ENCODE data around the gene POMGNT2. TPM values are rescaled to one million over a fixed set of nuclear protein-coding genes. Genes with fewer than 3 reads are reported as not detected.

Gene POMGNT2
- total RNA-seq, 1 donor = 10.1 TPM

DNA sequence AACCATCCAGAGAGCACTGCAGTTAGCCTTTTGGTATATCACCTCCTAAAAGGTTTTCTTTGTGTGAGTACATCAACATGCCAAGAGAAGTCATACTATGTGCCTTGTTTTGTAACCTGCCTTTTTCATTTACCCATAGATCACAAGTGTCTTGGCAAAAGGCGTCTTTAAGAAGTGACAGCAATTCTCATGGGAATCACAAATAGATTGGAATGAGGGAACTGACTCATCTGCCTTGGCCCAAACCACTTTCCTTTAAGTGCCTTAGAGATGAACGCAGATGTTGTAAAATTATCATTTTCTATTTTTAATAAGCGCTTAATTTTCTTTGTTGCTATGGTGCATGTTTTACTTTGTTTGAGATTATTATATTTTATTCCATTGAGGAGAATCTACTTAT, 20.7 kb upstream of the POMGNT2 start:
- Histone ChIP-seq H3K9me3 (ENCODE audit: low read depth, low read length) (no peaks in the 10 kb centered on the region), H3K27ac (ENCODE audit: low read depth, low read length) (no peak overlapping the region), H2AFZ (ENCODE audit: low read length) (no peak overlapping the region), H3K4me1 (ENCODE audit: insufficient read depth, low read length) (no peaks in the 10 kb centered on the region), H3K79me2 (ENCODE audit: insufficient read depth, low read length) (no peaks in the 10 kb centered on the region), H3K27me3 (ENCODE audit: insufficient read depth, low read length) (no peaks in the 10 kb centered on the region), H4K20me1 (ENCODE audit: insufficient read depth, low read length) (no peaks in the 10 kb centered on the region), H3K4me3 (ENCODE audit: insufficient read depth, low read length) (no peak overlapping the region), H3K4me2 (ENCODE audit: insufficient read depth, low read length) (no peak overlapping the region), H3K36me3 (ENCODE audit: insufficient read depth, low read length) (no peaks in the 10 kb centered on the region)
- no peak for DNase-seq (ENCODE audit: insufficient read length, low spot score, missing footprints)
- TF ChIP-seq, protein P1, sequence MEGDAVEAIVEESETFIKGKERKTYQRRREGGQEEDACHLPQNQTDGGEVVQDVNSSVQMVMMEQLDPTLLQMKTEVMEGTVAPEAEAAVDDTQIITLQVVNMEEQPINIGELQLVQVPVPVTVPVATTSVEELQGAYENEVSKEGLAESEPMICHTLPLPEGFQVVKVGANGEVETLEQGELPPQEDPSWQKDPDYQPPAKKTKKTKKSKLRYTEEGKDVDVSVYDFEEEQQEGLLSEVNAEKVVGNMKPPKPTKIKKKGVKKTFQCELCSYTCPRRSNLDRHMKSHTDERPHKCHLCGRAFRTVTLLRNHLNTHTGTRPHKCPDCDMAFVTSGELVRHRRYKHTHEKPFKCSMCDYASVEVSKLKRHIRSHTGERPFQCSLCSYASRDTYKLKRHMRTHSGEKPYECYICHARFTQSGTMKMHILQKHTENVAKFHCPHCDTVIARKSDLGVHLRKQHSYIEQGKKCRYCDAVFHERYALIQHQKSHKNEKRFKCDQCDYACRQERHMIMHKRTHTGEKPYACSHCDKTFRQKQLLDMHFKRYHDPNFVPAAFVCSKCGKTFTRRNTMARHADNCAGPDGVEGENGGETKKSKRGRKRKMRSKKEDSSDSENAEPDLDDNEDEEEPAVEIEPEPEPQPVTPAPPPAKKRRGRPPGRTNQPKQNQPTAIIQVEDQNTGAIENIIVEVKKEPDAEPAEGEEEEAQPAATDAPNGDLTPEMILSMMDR (IDR thresholded peaks at IDR 0.05; ENCODE audit: extremely low read depth, low read depth, low read length) = no peak

DNA sequence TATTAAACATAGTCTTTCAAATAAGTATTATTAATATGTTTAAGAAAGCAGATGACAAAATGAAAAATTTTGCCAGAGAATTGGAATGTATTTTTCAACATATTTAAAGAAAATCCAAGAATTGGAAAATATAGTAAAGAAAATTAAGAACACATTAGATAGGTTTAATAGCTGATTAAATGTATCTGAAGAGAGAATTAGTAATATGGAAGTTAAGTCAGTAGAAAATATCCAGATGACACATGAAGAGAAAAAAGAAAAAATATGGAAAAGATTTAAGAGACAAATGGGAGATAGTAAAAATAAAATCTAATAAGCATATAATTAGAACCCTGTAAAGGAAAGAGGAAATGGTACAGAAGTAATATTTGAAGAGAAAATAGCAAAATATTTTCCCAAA, 18.0 kb upstream of the POMGNT2 start:
- H3K36me3 ChIP-seq (ENCODE audit: insufficient read depth, low read length) = no peaks in the 10 kb centered on the region
- no peak overlapping the region for H3K4me3 ChIP-seq (ENCODE audit: insufficient read depth, low read length)
- no peak for DNase-seq (ENCODE audit: insufficient read length, low spot score, missing footprints)
- no peak overlapping the region for H3K4me2 ChIP-seq (ENCODE audit: insufficient read depth, low read length)
- TF ChIP-seq, protein P1 (IDR thresholded peaks at IDR 0.05; ENCODE audit: extremely low read depth, low read depth, low read length) = no peak
- no peaks in the 10 kb centered on the region for H3K4me1 ChIP-seq (ENCODE audit: insufficient read depth, low read length)
- no peak overlapping the region for H3K27ac ChIP-seq (ENCODE audit: low read depth, low read length)
- H3K79me2 ChIP-seq (ENCODE audit: insufficient read depth, low read length) = no peaks in the 10 kb centered on the region
- no peaks in the 10 kb centered on the region for H3K9me3 ChIP-seq (ENCODE audit: low read depth, low read length)
- no peak overlapping the region for H2AFZ ChIP-seq (ENCODE audit: low read length)
- peaks cover 5% of the 10 kb centered on the region for H3K27me3 ChIP-seq (ENCODE audit: insufficient read depth, low read length)
- H4K20me1 ChIP-seq (ENCODE audit: insufficient read depth, low read length) = no peaks in the 10 kb centered on the region

DNA sequence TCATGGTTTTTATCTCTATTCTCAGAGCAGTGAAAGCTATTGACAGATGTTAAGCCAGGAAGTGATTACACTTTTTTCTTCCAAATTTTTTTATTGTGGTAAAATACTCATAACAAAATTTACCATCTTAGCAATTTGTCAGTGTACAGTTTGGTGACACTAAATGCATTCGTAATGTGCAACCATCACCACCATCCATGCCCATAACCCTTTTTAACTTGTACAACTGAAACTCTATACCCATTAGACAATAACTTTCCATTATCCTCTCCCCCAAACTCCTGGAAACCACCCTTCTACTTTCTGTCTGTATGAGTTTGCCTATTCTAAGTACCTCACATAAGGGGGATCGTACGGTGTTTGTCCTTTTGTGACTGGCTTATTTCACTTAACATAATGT, 15.1 kb upstream of the POMGNT2 start:
- no peaks in the 10 kb centered on the region for H3K79me2 ChIP-seq (ENCODE audit: insufficient read depth, low read length)
- no peak overlapping the region for H3K4me3 ChIP-seq (ENCODE audit: insufficient read depth, low read length)
- peaks cover 8% of the 10 kb centered on the region for H3K27me3 ChIP-seq (ENCODE audit: insufficient read depth, low read length)
- no peaks in the 10 kb centered on the region for H3K9me3 ChIP-seq (ENCODE audit: low read depth, low read length)
- no peaks in the 10 kb centered on the region for H3K4me1 ChIP-seq (ENCODE audit: insufficient read depth, low read length)
- no peak overlapping the region for H3K27ac ChIP-seq (ENCODE audit: low read depth, low read length)
- no peak for DNase-seq (ENCODE audit: insufficient read length, low spot score, missing footprints)
- TF ChIP-seq, protein P1 (IDR thresholded peaks at IDR 0.05; ENCODE audit: extremely low read depth, low read depth, low read length) = no peak
- no peaks in the 10 kb centered on the region for H4K20me1 ChIP-seq (ENCODE audit: insufficient read depth, low read length)
- H2AFZ ChIP-seq (ENCODE audit: low read length) = no peak overlapping the region
- no peak overlapping the region for H3K4me2 ChIP-seq (ENCODE audit: insufficient read depth, low read length)
- H3K36me3 ChIP-seq (ENCODE audit: insufficient read depth, low read length) = no peaks in the 10 kb centered on the region

DNA sequence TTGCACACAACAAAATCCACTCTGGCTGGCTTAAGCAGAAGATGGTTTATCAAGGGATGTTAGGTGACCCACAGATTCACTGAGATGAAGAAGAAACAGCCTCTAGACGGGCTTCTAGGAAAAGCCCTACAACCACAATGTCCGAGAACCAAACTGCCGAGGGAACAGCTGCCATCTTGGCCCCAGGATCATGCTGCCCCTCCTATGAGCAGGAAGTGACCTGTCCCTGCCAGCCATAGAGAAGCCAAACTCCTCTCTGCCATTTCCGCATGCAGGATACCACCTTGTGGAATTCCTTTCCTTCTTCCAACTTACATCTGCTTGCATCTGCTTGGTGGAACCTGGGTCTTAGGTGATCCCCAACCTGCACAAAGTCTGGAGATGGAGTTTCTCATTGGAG, 11.4 kb upstream of the POMGNT2 start:
- no peak overlapping the region for H3K27ac ChIP-seq (ENCODE audit: low read depth, low read length)
- H3K4me2 ChIP-seq (ENCODE audit: insufficient read depth, low read length) = no peak overlapping the region
- DNase-seq (ENCODE audit: insufficient read length, low spot score, missing footprints) = no peak
- no peaks in the 10 kb centered on the region for H3K79me2 ChIP-seq (ENCODE audit: insufficient read depth, low read length)
- H3K36me3 ChIP-seq (ENCODE audit: insufficient read depth, low read length) = no peaks in the 10 kb centered on the region
- H3K4me1 ChIP-seq (ENCODE audit: insufficient read depth, low read length) = no peaks in the 10 kb centered on the region
- no peaks in the 10 kb centered on the region for H3K9me3 ChIP-seq (ENCODE audit: low read depth, low read length)
- no peaks in the 10 kb centered on the region for H4K20me1 ChIP-seq (ENCODE audit: insufficient read depth, low read length)
- no peak overlapping the region for H3K4me3 ChIP-seq (ENCODE audit: insufficient read depth, low read length)
- H2AFZ ChIP-seq (ENCODE audit: low read length) = no peak overlapping the region
- TF ChIP-seq, protein P1 (IDR thresholded peaks at IDR 0.05; ENCODE audit: extremely low read depth, low read depth, low read length) = no peak
- peaks cover 12% of the 10 kb centered on the region for H3K27me3 ChIP-seq (ENCODE audit: insufficient read depth, low read length)
